Caco-2 (cell line): ENCODE measurements around the gene MRAS. TPM values are rescaled to one million over a fixed set of nuclear protein-coding genes. Genes with fewer than 3 reads are reported as not detected.

Source experiments
- Bru-seq: library from RNA; stranded (reverse); fragments of 400-500 nt; gene quantifications from one replicate; lab custom pipeline; 2021; lab: Mats Ljungman, UMichigan
- BruChase-seq, 2 experiments: library from RNA; stranded (reverse); fragments of 400-500 nt; gene quantifications; one replicate each; lab custom pipeline; 2021; lab: Mats Ljungman, UMichigan
- BruUV-seq: library from RNA; stranded (reverse); fragments of 400-500 nt; replicated peaks from 2 replicates; lab custom pipeline; 2021; lab: Mats Ljungman, UMichigan
- CTCF ChIA-PET: fragments of 300-600 bp; sonication (Branson Sonifier 250); formaldehyde crosslinking; loops from one replicate; lab custom pipeline; 2022; ENCODE audit warnings: antibody characterized with exemption; lab: Charles Lee
- POLR2A ChIA-PET: fragments of 300-600 bp; sonication (Branson Sonifier 250); formaldehyde crosslinking; loops from one replicate; lab custom pipeline; 2022; ENCODE audit warnings: antibody characterized with exemption; lab: Charles Lee
- DNase-seq, 2 experiments: peaks; one replicate each; pipeline versions ENCODE4 v3.0.0 to v3.0.0-alpha.2; 2020 to 2022
- H3K27me3 ChIP-seq: replicated peaks from 2 replicates; pipeline ENCODE4 v1.6.0; 2011; ENCODE audit warnings: low read length; ENCODE audit not compliant: control insufficient read depth, insufficient read depth
- H3K36me3 ChIP-seq: 2 replicates; pipeline ENCODE4 v1.5.1; 2011; ENCODE audit warnings: low read length; ENCODE audit not compliant: control insufficient read depth, insufficient read depth
- H3K4me1 ChIP-seq: fragments of 250-450 bp; sonication (Bioruptor Pico); 2 replicates; pipeline ENCODE4 v1.5.1; 2020; ENCODE audit warnings: mild to moderate bottlenecking
- H3K4me3 ChIP-seq: 2 replicates; pipeline ENCODE4 v1.5.1; 2011; ENCODE audit warnings: low read depth, mild to moderate bottlenecking, control low read depth, low read length
- H3K9me3 ChIP-seq: fragments of 250-450 bp; sonication (Bioruptor Pico); 2 replicates; pipeline ENCODE4 v1.5.1; 2020; ENCODE audit warnings: mild to moderate bottlenecking, moderate library complexity
- H3K27ac Mint-ChIP-seq: one replicate; pipeline ENCODE4 v1.8.0; 2022; ENCODE audit warnings: mixed read lengths; ENCODE audit not compliant: unreplicated experiment
- H3K27me3 Mint-ChIP-seq: one replicate; pipeline ENCODE4 v1.8.0; 2022; ENCODE audit warnings: mixed read lengths; ENCODE audit not compliant: insufficient read depth, unreplicated experiment
- H3K36me3 Mint-ChIP-seq: one replicate; pipeline ENCODE4 v1.8.0; 2022; ENCODE audit warnings: mild to moderate bottlenecking, mixed read lengths; ENCODE audit not compliant: insufficient read depth, unreplicated experiment
- H3K4me1 Mint-ChIP-seq: one replicate; pipeline ENCODE4 v1.8.0; 2022; ENCODE audit warnings: low read depth, mixed read lengths; ENCODE audit not compliant: unreplicated experiment
- H3K4me3 Mint-ChIP-seq: one replicate; pipeline ENCODE4 v1.8.0; 2022; ENCODE audit warnings: mild to moderate bottlenecking, moderate library complexity, mixed read lengths; ENCODE audit not compliant: unreplicated experiment
- H3K9me3 Mint-ChIP-seq: one replicate; pipeline ENCODE4 v1.8.0; 2022; ENCODE audit warnings: mixed read lengths; ENCODE audit not compliant: unreplicated experiment
- intact Hi-C: fragments of 100-400 bp; cut with micrococcal nuclease; formaldehyde crosslinking; loops from one replicate; pipeline ENCODE4 v1.10.0; 2022; ENCODE audit not compliant: unreplicated experiment
- long read RNA-seq: library from polyadenylated mRNA; stranded (forward); transcript quantifications from one replicate; pipeline ENCODE4 v2.0.0, GENCODE V29; 2022
- total RNA-seq: library from RNA; stranded (reverse); gene quantifications from 2 replicates; pipeline ENCODE4 v1.2.3, GENCODE V29; 2022
- TF ChIP-seq, protein P1 (sequence below), 2 experiments: fragments of 200-600 bp in 1 of 2; IDR thresholded peaks; 1 replicate in 1 of 2; 2 replicates in 1 of 2; pipeline versions ENCODE4 v1.5.1 to v1.8.0; 2011 to 2022; ENCODE audit warnings: antibody characterized with exemption in 1 of 2, control low read depth in 1 of 2, inconsistent platforms in 1 of 2, low read depth in 1 of 2, low read length in 1 of 2, mild to moderate bottlenecking in 1 of 2, moderate library complexity in 1 of 2; ENCODE audit not compliant: insufficient read depth in 1 of 2, severe bottlenecking in 1 of 2, unreplicated experiment in 1 of 2

Gene MRAS
- total RNA-seq, result 8.5 and 11.4 TPM in 2 replicates
- Bru-seq, nascent RNA, result percentile 46 among the genes with signal in this experiment
- BruChase-seq, experiment 1, labeled RNA remaining after a 2-hour chase, result percentile 50 among the genes with signal in this experiment
- percentile 47 among the genes with signal in this experiment for BruChase-seq, experiment 2, labeled RNA remaining after a 6-hour chase
- long read RNA-seq, partial matches to known transcripts, result 1 of 11 reads
- long read RNA-seq, other reads (novel, unspliced or antisense), result 8 of 11 reads

DNA sequence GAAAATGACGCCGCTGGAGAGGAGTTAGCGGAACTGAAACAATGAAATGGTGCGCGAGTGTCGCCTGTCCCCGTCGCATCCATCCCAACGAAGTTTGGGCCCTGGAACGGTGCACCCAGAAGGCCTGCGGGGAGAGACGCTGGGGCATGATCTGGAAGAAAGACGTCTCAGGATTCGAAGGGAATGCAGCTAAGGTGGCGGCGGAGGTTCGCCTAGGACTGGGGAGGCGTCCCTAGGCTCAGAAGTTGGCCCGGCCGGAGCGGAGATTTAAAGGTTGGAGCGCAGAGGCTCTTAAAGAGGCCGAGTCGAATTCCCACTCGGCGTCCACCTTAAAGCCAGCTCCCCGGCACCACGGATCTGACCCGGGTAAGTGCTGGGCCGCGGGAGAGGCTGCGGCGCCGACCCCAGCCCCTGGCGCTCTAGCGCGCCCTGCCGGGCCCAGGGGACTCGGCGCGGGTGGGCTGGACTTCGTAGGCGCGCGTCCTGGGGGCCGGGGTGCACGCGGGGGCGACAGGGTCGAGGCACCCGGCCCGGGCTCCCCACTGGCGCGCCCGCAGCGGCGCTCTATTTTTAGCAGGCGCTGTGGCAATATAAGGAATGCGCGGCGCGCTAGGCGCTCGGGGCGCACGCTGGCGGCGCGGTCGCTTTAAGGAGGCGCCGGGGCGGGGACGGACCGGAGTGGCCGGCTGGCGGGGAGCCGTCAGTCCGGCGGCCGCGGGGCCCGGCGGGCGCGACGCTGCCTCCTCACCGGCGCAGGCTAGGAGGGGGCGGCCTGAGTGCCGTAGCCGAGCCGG, at the start of gene MRAS:
TSS of gene MRAS (plus strand) at position 620 of the 794 bp plus-strand sequence. CDS start 24,305 bp downstream, outside the sequence.
- peaks cover 6% of the 10 kb centered on the region for H3K4me1 Mint-ChIP-seq
- H3K4me3 Mint-ChIP-seq, result peak within 1 kb of the TSS; percentile 93
- Histone ChIP-seq H3K27me3 (no peaks in the 10 kb centered on the region), H3K9me3 (no peaks in the 10 kb centered on the region), H3K36me3 (no peaks in the 10 kb centered on the region), H3K4me1 (no peaks in the 10 kb centered on the region), H3K4me3 (peak within 1 kb of the TSS; percentile 48)
- H3K9me3 Mint-ChIP-seq, result no peaks in the 10 kb centered on the region
- peak within 1 kb of the TSS; percentile 93 for H3K27ac Mint-ChIP-seq
- no peaks in the 10 kb centered on the region for H3K36me3 Mint-ChIP-seq
- no TSS peak for BruUV-seq
- intact Hi-C loops, result loop anchor here (1.0 to 2.0 kb wide), 3 partner anchors 19 to 168 kb away; partner anchors contain the start of gene NME9
- POLR2A ChIA-PET, result no interaction called here
- DNase-seq, result peak; percentile 78 to 85
- H3K27me3 Mint-ChIP-seq, result no peaks in the 10 kb centered on the region
- TF ChIP-seq, protein P1, sequence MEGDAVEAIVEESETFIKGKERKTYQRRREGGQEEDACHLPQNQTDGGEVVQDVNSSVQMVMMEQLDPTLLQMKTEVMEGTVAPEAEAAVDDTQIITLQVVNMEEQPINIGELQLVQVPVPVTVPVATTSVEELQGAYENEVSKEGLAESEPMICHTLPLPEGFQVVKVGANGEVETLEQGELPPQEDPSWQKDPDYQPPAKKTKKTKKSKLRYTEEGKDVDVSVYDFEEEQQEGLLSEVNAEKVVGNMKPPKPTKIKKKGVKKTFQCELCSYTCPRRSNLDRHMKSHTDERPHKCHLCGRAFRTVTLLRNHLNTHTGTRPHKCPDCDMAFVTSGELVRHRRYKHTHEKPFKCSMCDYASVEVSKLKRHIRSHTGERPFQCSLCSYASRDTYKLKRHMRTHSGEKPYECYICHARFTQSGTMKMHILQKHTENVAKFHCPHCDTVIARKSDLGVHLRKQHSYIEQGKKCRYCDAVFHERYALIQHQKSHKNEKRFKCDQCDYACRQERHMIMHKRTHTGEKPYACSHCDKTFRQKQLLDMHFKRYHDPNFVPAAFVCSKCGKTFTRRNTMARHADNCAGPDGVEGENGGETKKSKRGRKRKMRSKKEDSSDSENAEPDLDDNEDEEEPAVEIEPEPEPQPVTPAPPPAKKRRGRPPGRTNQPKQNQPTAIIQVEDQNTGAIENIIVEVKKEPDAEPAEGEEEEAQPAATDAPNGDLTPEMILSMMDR (IDR thresholded peaks at IDR 0.05; ENCODE audit: insufficient read depth in 1 of 2, low read depth in 1 of 2, low read length in 1 of 2, severe bottlenecking in 1 of 2, unreplicated experiment in 1 of 2), result peak; percentile 49 to 55
- CTCF ChIA-PET, result interaction anchor here (0.6 to 2.1 kb wide), 9 partner anchors 14 to 87 kb away, joined by 3 to 10 read pairs (median 5); partner anchors contain the start of gene ESYT3

DNA sequence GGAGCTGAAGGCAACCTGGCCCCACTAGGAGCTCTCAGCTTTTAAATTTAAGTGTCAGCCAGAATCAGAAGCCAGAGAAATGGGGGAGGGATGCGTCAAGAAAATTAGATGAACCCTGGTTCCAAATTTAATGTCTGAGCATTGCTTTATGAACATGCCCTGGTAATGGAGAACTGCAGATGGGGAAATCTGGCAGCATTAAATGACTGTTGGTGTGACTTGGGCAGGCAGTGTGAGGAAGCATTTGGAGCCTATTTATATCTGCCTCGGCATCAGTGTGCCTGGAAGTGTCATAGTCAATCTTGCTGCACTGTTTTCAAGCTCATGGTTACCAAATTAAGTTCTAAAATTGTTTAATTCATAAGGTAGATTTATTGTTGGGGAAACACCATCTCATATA, 47.7 kb upstream of the MRAS start:
- Histone ChIP-seq H3K4me1 (no peaks in the 10 kb centered on the region), H3K9me3 (no peaks in the 10 kb centered on the region), H3K36me3 (peaks cover 2% of the 10 kb centered on the region; the same call in 1 of the 2 replicates), H3K4me3 (no peak overlapping the region), H3K27me3 (no peaks in the 10 kb centered on the region)
- no peaks in the 10 kb centered on the region for H3K4me1 Mint-ChIP-seq
- TF ChIP-seq, protein P1 (IDR thresholded peaks at IDR 0.05; ENCODE audit: insufficient read depth in 1 of 2, low read depth in 1 of 2, low read length in 1 of 2, severe bottlenecking in 1 of 2, unreplicated experiment in 1 of 2), result no peak
- H3K27ac Mint-ChIP-seq, result no peak overlapping the region
- no peaks in the 10 kb centered on the region for H3K27me3 Mint-ChIP-seq
- H3K36me3 Mint-ChIP-seq, result peaks cover 18% of the 10 kb centered on the region
- BruUV-seq, result no TSS peak
- POLR2A ChIA-PET, result no interaction called here
- CTCF ChIA-PET, result no interaction called here
- H3K9me3 Mint-ChIP-seq, result no peaks in the 10 kb centered on the region
- no peak for DNase-seq
- intact Hi-C loops, result no loop called here
- H3K4me3 Mint-ChIP-seq, result no peak overlapping the region

DNA sequence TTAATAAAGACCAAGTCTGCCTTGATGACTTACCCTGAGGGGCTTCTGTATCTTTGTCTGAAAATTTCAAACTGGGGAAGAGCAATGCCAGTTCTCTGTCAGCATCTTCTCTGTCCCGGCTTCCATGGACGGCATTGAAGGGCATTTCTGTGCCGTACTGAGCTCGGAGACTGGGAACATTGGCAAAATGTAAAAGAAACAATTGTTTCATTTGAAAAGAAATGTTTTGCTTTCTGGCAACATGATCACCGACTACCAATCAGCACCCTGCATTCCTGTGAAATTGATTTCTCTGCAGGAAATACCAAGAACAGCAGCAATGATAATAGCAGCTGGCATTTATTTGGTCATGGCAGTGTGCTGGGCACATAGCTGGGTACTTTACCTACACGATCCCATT, 44.9 kb upstream of the MRAS start:
- Mint-ChIP-seq H3K27me3 (peaks cover 5% of the 10 kb centered on the region), H3K27ac (no peak overlapping the region)
- TF ChIP-seq, protein P1 (IDR thresholded peaks at IDR 0.05; ENCODE audit: insufficient read depth in 1 of 2, low read depth in 1 of 2, low read length in 1 of 2, severe bottlenecking in 1 of 2, unreplicated experiment in 1 of 2), result no peak

More for the DNA sequence above, 44.9 kb upstream of the MRAS start:
- Mint-ChIP-seq H3K4me3 (no peak overlapping the region), H3K4me1 (no peaks in the 10 kb centered on the region), H3K9me3 (peaks cover 13% of the 10 kb centered on the region), H3K36me3 (peaks cover 17% of the 10 kb centered on the region)
- Histone ChIP-seq H3K9me3 (peaks cover 3% of the 10 kb centered on the region), H3K27me3 (no peaks in the 10 kb centered on the region), H3K4me1 (no peaks in the 10 kb centered on the region), H3K36me3 (no peaks in the 10 kb centered on the region), H3K4me3 (no peak overlapping the region)
- BruUV-seq, result no TSS peak
- DNase-seq, result no peak
- intact Hi-C loops, result no loop called here
- ChIA-PET CTCF (no interaction called here), POLR2A (no interaction called here)
